T-helper 1 cell treated with Interleukin-12 subunit alpha and Interleukin-12 subunit beta and Interleukin-4 antibody, amounts not matched to agents 30 ng/mL and 1 ng/mL, for 36 hours (primary cell): Measurements from ENCODE around the gene WDR91. TPM values are rescaled to one million over a fixed set of nuclear protein-coding genes. Genes with fewer than 3 reads are reported as not detected.
"Not testable (repeated sequence)": the region's sequence is repeated elsewhere in the genome, so short reads cannot be mapped to it uniquely, and the experiment has no call there.

Source experiments
- intact Hi-C: fragments of 100-400 bp; cut with micrococcal nuclease; formaldehyde crosslinking; loops from one replicate; pipeline ENCODE4 v1.15.1; 2024
- total RNA-seq: library from RNA; stranded (reverse); gene quantifications from 2 replicates; pipeline ENCODE4 v1.2.3, GENCODE V29; 2022

Gene WDR91
- total RNA-seq, 1 donor from 2014 or later, result 19.4 TPM

- intact Hi-C loops, result no loop called here
Observed at GRCh38 chr7:135180122-135180521, 31.2 kb downstream of the WDR91 start.

- intact Hi-C loops, result no loop called here
Observed at GRCh38 chr7:135179321-135179925, 31.9 kb downstream of the WDR91 start.

- intact Hi-C loops, result no loop called here
Observed at GRCh38 chr7:135178364-135178763, 33.0 kb downstream of the WDR91 start.

GRCh38 chr7:135177028-135177696 is 34.2 kb downstream of the WDR91 start:
- intact Hi-C loops, result no loop called here

- intact Hi-C loops, result no loop called here
Observed at GRCh38 chr7:135175931-135176330, 35.4 kb downstream of the WDR91 start.

- intact Hi-C loops, result no loop called here
Observed at GRCh38 chr7:135174941-135175340, 36.4 kb downstream of the WDR91 start.

GRCh38 chr7:135173916-135174315 is 37.4 kb downstream of the WDR91 start:
- intact Hi-C loops, result not testable (repeated sequence)

- intact Hi-C loops, result loop anchor here (2.0 kb wide), 3 partner anchors 339 to 535 kb away; partner anchors contain the start of gene CNOT4
Observed at GRCh38 chr7:135171581-135172291, 39.6 kb downstream of the WDR91 start.

GRCh38 chr7:135170998-135171481 is 40.3 kb downstream of the WDR91 start:
- intact Hi-C loops, result loop anchor here (1.0 to 2.0 kb wide), 11 partner anchors 24 to 854 kb away; partner anchors contain the start of genes AGBL3, BPGM, CNOT4 and NUP205

- intact Hi-C loops, result loop anchor here (1.0 to 2.0 kb wide), 11 partner anchors 23 to 853 kb away; partner anchors contain the start of genes AGBL3, BPGM, CNOT4 and NUP205
Observed at GRCh38 chr7:135170274-135170997, 40.9 kb downstream of the WDR91 start, which contains the start of gene CYREN. TSS of gene CYREN (minus strand) at chr7:135170707. CDS start at chr7:135168922, 1,785 bp downstream.

- intact Hi-C loops, result loop anchor here (1.0 to 2.0 kb wide), 12 partner anchors 10 to 853 kb away; partner anchors contain the start of genes AGBL3, BPGM, CNOT4 and NUP205
Observed at GRCh38 chr7:135169964-135170273, 41.4 kb downstream of the WDR91 start.

GRCh38 chr7:135169141-135169963 is 42.0 kb downstream of the WDR91 start:
- intact Hi-C loops, result loop anchor here (1.0 kb wide), 1 partner anchor 9 kb away; no protein-coding TSS in a partner anchor

- intact Hi-C loops, result loop anchor here (1.0 kb wide), 1 partner anchor 8 kb away; no protein-coding TSS in a partner anchor
Observed at GRCh38 chr7:135168489-135169140, 42.7 kb downstream of the WDR91 start.

GRCh38 chr7:135168001-135168400 is 43.3 kb downstream of the WDR91 start:
- intact Hi-C loops, result no loop called here

GRCh38 chr7:135167365-135167917 is 43.9 kb downstream of the WDR91 start:
- intact Hi-C loops, result no loop called here

- intact Hi-C loops, result no loop called here
Observed at GRCh38 chr7:135166338-135166990, 44.9 kb downstream of the WDR91 start.

GRCh38 chr7:135165862-135166261 is 45.5 kb downstream of the WDR91 start:
- intact Hi-C loops, result no loop called here

GRCh38 chr7:135164357-135165061 is 46.8 kb downstream of the WDR91 start:
- intact Hi-C loops, result no loop called here
